HuH-7.5 (cell line): ENCODE measurements around the gene DDX49.

Experiments
- DNase-seq: peaks from one replicate; pipeline ENCODE4 v3.0.0; 2011; ENCODE audit warnings: low spot score

The DDX49 gene

GRCh38 chr19:18975011-18975410 lies 55.5 kb downstream of the DDX49 start:
- DNase-seq, result no peak

DNA sequence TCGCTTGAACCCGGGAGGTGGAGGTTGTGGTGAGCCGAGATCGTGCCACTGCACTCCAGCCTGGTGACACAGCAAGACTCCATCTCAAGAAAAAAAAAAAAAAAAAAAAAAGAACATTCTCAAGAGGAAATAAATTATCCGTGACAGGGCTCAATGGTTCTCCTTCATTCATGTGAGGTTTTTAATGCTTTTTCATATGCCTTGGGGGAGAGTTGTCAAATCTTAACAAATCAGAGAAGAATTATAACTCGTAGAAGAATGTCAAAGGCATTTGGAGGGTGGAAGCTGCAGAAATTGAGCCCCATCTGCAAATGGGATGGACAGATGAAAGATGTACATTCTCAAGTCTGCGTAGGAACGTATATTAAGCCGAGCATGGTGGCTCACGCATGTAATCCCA lies 56.4 kb downstream of the DDX49 start:
- no peak for DNase-seq
